HT-29 (cell line): ENCODE data around the gene VAMP8. TPM values are rescaled to one million over a fixed set of nuclear protein-coding genes. Genes with fewer than 3 reads are reported as not detected.
"Not testable (repeated sequence)": the region's sequence is repeated elsewhere in the genome, so short reads cannot be mapped to it uniquely, and the experiment has no call there.

Experiments
- DNase-seq: peaks from one replicate; pipeline ENCODE4 v3.0.0-alpha.2; 2015; ENCODE audit warnings: low spot score
- total RNA-seq: library from RNA; depleted of rRNA; stranded (reverse); fragments of >200 nt; shearing (Covaris generic); gene quantifications from 2 replicates; pipeline ENCODE4 v1.2.3, GENCODE V29; 2014

The VAMP8 gene
- total RNA-seq, 1 experiment from 2014 or later: 92.3 TPM

DNA sequence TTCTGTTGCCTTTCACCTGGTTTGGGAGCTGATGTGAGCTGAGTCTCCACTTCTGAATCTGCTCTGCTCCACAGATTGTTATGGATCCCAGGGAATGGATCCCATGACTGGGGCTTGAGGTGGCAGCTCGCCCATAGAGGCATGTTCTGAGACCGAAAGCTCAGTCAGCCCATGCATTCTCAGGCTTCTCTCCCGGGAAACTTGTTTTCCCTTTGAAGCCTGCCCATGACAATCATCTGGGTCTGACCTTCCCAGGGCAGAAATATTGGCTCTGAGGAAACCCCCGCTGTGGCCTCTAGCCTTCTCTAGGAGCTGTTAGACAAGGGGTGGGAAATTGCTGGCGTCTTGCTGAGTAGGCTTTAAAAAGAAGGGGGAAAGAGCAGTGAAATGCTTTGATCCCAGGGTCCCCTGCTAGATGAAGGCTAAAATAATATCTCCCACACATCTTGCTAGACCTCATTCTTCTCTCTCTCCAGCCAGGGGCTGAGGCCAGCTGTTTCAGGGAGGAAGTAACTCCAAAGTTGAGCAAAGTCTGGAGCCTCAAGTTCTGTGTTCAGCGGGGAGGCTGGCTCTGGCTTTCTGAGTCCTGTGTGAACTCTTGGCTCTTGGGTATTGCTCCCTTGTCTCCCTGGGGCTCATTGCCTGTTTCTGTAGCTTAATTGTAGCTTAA is 2.0 kb downstream of the VAMP8 start:
- DNase-seq: no peak

DNA sequence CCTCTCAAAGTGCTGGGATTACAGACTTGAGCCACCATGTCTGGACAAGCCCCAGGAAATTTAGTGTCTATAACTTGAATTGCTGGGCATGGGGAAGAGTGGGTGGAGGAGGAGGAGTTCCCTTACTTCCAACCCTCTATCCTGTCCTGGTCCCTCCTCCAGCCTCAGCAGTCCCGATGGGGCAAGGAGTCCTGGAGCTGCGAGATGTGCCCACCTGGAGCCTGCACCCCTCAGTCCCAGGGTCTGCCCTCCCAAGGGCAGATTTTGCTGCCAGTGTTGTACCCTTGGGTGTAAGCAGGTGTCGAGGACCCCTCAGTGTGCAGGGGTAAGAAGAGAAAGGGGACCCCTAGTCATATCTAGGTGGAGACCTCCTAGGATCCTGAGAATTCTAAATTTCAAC is 2.8 kb downstream of the VAMP8 start:
- DNase-seq: no peak

DNA sequence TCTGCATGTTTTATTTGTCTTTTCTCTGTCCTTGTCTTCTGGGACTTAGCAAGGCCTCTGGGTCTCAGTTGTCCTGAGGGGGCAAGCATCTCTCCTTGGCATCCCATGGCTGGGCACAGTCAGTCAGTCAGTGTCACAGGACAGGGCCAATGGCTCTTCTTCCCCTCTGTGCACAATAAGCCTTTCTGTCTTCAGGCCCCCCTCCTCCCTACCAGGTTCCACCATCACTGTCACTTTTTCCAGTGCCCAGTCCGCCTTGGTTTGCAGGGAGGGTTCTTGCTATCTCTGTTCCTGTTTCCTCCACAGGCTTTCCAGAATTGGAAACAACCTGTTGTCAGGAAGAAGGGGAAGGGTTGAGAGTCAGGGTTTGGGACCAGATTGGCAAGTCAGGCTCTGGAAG is 5.1 kb downstream of the VAMP8 start:
- no peak for DNase-seq

DNA sequence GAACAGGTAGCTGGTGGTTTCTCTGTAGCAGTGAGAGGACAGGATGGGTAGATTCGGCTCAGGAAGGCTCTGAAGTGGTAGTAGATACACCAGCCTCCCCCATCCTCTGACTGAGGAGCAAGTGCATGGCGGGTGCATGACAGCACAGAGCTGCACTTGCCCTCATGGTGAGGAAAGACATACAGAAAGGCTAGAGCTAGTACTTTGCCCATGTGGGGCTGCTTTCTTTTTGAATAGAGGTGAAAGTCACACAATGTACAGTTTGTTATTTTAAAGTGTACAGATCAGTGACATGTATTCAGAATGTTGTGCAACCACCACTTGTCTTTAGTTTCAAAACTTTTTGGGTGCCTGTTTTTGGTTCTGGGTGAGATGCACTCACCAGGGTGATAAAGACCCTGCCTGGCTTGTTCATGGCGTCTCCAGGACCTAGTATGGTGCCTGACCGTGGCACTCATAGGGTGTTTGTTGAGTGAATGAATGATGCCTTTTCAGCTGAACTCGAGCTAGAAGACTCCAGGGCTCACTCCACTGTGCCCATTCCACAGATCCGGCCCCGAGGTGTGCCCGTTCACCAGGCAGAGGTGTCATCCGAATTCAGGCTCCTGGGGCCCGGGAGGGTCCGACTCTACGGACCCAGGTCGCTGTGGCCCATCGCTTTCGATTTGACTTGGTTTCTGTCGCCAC is 6.4 kb downstream of the VAMP8 start:
- DNase-seq: no peak

DNA sequence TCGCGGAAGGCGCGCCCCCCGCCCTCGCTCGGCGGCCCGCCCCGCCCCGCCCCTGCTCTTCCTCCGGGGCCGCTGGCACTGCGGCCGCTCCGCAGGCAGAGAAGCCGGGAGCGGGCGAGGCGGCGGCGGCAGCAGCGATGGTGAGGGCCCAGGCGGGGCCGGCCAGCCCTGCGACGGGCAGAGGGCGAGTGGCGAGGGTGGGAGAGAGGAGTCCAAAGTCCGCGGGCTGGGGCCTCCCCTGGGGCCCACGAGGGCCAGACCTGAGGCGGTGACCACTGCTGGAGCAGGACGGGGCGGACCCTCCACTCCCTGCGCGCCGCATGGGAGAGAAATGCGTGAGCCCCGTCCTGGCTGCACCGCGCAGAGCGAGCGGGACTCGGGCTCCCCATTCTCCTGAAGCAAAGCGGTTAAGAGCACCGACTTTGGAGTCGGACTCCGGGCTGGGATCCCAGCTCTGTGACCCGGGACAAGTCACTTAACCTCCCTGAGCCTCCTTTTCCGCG is 7.0 kb downstream of the VAMP8 start, which contains the start of gene VAMP5:
VAMP5 (plus strand) TSS at position 78 of the 503 bp plus-strand sequence; CDS start at position 138, 60 bp downstream.
- DNase-seq: peak; percentile 46

DNA sequence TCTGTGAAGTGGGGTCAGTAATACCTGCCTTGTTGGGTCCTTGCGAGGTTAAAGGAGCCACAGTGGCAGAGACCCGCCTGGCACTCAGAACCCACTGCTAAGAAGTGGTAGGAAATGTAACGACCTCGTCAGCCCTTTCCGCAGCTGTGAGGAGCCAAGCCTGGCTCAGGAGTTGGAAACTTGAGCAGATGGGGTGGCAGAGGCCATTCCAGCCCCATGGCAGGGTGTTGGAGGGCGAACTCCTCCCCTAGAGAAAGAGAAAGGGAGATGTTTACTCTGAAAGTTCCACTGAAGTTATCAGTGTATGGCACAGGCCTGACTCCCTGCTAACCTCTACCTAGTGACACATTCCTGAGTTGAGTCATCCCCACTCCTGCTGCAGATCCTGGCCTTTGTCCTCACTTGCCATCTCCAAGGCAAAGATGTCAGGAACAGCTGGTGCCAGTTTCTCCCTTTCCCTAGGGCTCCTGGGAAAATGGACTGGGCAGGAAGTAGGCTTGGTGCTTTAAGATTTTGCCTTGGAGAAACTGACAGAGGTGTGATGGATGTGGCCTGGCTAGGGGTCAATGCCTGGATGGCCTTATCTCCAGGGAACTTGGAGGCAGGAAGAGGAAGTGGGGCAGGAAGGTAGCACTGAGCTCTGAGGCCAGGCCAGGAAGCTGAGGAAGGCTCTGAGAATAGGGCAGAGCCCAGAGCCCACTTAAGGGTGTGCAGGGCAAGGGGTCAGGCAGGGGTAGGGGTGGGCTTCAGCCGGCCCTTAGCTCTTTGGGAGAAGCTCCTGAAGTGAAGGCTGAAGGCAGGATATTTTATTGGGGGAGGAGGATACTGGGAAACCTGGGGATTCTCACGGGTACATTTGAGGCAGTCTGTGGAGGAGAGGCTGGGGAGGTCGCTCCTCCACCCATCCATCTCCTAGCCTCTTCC is 7.7 kb downstream of the VAMP8 start:
- peak; percentile 87 for DNase-seq

DNA sequence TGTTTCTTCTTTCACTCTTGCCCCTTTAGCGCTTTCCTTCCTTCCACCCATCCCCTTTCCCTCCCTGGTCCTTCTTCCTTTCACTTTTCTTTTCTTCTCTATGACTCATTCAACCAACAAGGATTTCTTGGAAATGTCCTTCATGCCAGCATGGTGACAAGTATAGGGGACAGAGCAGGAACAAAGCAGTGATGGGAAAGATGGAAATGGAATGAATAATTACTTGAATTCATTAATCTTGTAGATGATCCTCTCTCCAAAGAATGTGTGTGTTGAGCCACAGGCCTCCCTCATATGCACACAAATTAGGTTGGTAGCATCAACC is 8.4 kb downstream of the VAMP8 start:
- DNase-seq: peak; percentile 35

DNA sequence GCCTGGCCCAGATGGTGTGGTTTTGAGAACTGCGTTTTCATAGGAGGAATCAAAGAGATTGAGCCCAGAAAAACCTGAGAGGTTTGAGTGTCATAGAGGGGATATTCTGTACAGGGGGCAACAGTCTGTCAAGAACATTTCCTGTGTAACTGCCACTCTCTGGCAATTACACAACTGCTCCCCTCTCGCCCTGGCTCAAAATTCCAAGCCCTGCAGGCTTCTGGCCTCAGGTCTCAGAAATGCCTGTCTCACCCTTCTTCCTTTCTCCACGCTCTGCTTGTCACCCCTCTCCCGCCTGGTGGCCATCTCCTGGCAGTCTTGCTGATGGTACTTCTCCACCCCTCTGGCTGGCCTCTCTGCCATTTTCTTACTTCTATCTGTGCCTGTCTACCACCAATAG is 10.8 kb downstream of the VAMP8 start:
- DNase-seq: no peak

DNA sequence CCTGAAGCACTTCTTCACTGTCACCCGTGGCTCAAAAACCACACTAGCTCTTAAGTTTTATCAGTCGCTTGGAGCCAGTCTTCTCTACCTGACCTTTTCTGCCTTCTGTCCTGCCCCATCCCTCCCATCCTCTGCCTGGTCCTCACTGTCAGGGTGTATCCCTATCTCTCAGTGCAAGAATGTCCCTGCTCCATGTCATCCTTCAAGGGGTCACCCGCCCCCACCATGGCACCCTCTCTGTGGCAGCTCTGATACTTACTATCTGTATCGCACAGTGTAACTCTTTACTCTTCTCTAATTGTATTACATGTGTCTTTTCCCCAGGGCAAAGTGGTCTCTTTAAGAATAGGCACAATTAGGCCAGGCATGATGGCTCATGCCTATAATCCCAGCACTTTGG is 11.3 kb downstream of the VAMP8 start:
- DNase-seq: no peak

DNA sequence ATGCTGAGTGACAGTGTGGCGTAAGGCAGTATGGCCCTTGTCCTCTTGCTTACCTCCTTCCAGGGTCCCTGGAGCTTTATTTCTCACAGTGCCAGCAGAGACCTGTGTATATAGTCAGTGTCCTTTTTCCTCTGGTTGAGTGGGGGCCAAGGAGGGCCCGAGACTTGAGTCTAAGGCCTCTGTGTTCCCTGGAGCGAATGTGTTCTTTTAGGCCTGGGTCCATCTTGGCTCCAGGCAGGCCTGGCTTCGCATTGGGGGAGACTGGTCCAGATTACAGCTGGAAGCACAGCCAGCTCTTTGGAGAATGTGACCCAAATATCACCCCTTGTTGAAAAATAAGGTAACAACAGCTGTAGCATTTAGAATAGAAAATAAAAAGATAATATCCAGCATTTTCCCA is 11.8 kb downstream of the VAMP8 start:
- no peak for DNase-seq

DNA sequence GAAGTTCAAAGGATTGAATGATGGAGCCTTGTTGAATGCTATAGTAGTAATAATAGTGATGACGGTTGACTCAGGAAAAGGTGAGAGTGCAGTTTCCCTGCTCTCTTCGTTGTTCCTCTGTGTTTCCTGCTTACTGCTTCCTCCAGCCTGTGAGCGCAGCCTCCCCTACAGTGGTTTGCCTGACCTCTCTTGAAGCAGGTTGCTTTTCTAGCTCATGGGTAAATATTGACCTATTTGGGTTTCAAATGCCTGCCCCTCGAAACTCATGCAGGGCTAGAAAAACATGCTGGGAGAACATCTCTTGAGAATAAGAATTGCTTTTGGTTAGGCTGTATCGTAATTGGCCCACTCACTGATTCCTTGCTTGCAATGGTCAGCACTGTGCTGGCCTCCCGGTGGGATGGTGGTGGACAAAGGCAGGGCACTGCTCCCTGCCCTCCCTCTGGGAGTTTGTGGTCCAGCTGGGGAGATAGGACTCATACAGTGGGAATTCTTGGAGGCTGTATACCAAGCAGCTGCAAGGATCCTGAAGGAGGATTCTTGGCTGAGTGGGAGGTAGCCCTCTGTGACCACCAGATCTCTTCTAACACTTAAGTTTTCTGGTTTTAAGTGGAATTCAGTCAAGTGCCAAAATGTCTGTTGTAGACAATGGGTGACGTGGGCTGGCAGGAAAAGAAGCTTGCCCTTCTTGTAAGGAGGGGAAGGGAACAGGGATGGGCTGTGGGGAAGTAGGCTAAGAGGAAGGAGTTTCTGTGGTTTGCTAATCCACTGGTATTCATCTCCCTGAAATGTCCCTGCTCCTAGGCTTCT is 12.8 kb downstream of the VAMP8 start:
- DNase-seq: no peak

DNA sequence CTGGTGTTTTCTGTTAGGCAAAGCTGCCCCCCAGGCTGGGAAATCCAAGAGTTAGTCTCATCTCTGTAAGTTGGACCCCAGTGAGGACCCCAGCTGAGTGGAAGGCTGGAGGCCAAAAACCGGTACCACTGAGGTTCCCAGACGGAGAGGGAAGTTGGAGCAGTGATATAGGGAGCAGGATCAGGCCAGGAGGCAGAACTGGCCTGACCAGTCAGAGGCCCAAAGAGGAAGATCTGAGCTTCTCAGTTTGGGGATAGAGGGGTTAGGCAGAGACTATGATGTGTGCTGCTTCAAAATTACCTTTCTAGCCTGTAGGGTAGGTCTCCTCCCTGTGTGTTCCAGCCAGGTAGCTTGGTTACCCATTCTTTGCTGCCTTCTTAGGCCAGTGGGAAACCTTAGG is 13.6 kb downstream of the VAMP8 start:
- no peak for DNase-seq

DNA sequence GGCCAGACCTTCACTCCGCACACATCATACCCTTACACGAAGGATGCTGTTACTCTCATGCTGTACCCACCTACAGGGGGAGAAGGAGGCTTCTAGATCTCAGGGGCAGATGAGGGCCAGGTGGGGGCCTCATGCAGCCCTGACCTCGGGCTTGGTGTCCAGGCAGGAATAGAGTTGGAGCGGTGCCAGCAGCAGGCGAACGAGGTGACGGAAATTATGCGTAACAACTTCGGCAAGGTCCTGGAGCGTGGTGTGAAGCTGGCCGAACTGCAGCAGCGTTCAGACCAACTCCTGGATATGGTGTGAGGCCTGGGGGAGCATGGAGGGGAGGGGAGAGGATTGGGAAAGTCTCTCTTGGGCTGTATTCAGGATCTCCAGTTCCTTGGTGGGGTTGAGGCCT is 14.2 kb downstream of the VAMP8 start:
- DNase-seq: no peak

DNA sequence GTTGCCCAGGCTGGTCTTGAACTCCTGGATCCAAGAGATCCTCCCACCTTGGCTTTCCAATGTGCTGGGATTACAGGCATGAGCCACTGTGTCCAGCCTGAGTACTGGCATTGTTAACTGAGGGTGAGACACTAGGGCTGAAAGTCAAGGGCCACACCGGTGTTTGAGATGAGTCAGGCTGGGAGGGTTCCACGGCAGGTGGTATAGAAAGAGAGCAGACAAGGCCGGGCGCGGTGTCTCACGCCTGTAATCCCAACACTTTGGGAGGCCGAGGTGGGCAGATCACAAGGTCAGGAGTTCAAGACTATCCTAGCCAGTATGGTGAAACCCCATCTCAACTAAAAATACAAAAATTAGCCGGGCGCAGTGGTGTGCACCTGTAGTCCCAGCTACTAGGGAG is 14.9 kb downstream of the VAMP8 start:
- DNase-seq: not testable (repeated sequence)

DNA sequence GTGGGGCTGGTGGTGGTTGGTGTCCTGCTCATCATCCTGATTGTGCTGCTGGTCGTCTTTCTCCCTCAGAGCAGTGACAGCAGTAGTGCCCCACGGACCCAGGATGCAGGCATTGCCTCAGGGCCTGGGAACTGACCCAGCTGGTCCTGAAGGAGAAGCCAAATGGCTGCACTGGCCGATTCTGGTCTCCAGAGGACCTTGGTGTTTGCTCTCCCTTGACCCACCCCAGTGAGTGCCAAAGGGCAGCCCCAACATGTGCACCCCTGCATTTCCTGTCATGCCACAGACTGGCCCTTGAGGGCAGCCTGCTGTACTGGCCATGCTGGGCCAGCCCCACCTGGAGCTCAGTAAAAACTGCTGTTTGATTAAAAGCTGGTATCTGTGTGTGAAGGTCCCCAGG is 15.6 kb downstream of the VAMP8 start:
- peak; percentile 34 for DNase-seq

DNA sequence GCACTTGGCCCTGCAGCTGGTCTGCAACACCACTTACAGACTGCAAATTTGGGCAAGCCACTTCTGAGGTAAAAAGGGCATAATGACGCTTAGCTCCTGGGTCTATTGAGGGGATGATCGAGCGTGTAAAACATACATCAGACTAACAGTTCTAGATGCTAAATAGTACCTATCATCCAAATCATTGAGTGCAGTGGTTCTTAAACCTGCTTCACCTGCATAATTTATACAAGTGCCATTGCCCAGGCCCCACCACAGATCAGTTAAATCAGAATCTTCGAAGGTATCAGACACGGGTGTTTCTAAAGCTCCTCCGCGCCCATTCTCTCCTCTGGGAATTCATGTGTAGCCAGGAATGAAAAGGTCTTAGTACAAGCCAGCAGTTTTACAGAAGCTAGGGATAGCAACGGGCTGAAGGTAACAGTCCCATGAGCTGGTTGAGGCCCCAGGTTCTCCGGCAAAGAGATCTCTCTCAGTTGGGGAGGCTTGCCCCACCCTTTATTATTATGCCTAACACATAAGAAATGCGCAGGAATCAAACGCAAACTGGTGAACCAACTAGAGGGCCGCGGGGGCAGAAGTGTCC is 17.4 kb downstream of the VAMP8 start:
- no peak for DNase-seq

DNA sequence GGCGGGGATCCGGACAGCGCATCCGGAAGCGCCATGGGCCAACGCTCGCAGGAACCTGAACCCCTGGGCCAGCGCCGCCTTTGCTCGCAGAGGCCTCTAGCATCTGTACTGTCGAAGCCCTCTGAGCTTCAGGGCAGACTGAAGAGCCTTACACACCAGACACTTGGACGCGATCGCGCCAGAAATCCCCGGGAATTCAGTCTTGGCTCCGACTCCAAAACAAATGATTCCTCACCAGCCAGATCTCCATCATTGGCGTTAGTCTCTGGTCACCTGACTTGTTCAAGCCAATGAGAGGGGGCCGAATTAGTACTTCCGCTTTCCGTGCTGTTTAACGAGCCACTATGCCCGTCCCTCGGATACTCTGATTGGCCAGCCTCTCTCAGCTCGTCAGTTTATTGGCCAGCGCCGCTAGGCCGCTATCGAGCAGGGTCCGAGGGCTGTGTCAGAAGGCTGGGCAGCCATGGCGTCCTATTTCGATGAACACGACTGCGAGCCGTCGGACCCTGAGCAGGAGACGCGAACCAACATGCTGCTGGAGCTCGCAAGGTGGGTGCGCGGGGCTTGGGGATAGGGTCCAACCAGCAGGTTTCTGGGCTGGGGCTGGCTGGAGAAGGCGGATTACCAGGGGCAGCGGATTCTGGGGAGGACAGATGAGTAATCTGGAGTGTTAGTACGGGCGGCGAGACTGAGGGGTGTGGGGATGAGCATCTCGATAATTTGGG is 18.1 kb downstream of the VAMP8 start, which contains the start of gene RNF181:
RNF181 (plus strand) TSS at position 445 of the 725 bp plus-strand sequence; CDS start at position 464, 19 bp downstream.
- peak; percentile 97 for DNase-seq

DNA sequence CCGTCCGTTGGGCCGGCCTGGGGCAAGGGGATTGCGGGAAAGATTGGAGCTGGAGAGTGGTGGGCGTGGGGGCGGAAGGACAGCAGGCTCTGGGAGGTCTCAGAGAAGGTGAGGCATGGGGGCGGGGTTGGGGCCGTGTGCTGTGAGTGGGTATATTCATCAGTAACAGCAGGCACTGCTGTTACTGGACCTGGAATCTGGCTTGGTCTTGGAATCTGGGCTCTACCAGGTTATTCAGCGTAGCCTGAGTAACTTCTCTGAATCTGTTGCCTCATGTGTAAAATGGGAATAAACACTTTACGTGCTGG is 18.6 kb downstream of the VAMP8 start:
- no peak for DNase-seq

DNA sequence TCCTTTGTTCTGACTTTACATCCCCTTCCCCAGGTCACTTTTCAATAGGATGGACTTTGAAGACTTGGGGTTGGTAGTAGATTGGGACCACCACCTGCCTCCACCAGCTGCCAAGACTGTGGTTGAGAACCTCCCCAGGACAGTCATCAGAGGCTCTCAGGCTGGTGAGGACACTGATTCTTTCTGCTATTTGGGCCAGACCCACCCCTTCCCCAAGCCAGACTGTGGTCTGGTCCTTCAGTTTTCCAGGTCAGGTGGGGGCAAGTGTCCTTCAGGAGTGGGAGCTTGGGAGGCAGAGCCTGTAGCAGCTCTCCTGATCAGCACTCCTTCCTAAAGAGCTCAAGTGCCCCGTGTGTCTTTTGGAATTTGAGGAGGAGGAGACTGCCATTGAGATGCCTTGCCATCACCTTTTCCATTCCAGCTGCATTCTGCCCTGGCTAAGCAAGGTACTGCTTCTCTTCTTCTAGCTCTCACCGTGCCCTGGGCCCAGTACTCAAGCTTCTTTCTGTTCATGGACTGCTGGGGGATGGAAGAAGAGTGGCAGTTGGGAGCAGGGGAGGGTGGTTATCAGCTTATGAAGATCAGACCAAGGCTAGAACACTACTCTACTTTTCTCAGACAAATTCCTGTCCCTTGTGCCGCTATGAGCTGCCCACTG is 19.2 kb downstream of the VAMP8 start:
- no peak for DNase-seq

DNA sequence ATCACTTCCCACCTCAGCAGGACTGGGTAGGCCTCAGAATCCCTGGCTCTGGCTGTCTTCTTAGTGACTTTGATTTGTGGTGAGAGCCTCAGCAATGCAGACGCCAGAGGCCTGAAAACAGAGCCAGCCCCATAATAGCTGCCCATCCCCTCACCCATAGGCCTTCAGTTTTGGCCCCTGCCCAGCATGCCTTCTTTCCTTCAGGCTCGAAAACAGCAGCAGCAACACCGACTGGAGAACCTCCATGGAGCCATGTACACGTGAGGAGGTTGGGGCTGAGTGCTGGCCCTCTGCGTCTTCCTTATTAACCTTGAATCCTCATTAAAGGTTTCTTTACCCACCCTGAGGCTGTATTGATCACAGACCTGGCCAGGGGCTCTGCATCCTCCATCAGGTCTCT is 19.9 kb downstream of the VAMP8 start:
- no peak for DNase-seq
